SK-N-SH (cell line): ENCODE results near the gene ENPP7. TPM values are rescaled to one million over a fixed set of nuclear protein-coding genes. Genes with fewer than 3 reads are reported as not detected.

ENCODE experiments used
- CTCF ChIA-PET: fragments of 300-600, 350-600 bp; formaldehyde crosslinking; extraction: SDS; loops from one replicate; lab custom pipeline; 2021; lab: Yijun Ruan, JAX
- POLR2A ChIA-PET: fragments of 350-600 bp; sonication (Branson Sonifier 250); formaldehyde crosslinking; extraction: SDS; loops from one replicate; lab custom pipeline; 2020; ENCODE audit warnings: antibody characterized with exemption, inconsistent platforms; lab: Yijun Ruan, JAX
- DNase-seq: peaks from one replicate; pipeline ENCODE4 v3.0.0; 2012
- H2AFZ ChIP-seq: fragments of 200-600 bp; sonication (generic); 2 replicates; pipeline ENCODE4 v1.8.1; 2016; ENCODE audit warnings: antibody characterized with exemption, mild to moderate bottlenecking, low read depth
- H3F3A ChIP-seq: fragments of 200-600 bp; sonication (generic); replicated peaks from 2 replicates; pipeline ENCODE3; 2016; ENCODE audit warnings: antibody characterized with exemption, mild to moderate bottlenecking; ENCODE audit not compliant: insufficient read depth
- H3K27ac ChIP-seq, 2 experiments: fragments of 200-500 bp in 1 of 2; fragments of 200-600 bp in 1 of 2; sonication (Bioruptor generic) in 1 of 2; sonication (generic), shearing (Covaris generic) in 1 of 2; 2 replicates each; pipeline versions ENCODE4 v1.5.1 to v1.6.1; 2014 to 2016; ENCODE audit warnings: low read depth in 2 of 2, inconsistent platforms in 1 of 2, low read length in 1 of 2, mild to moderate bottlenecking in 1 of 2, mixed read lengths in 1 of 2
- H3K27me3 ChIP-seq: fragments of 200-600 bp; sonication (generic), shearing (Covaris generic); 2 replicates; pipeline ENCODE4 v1.6.1; 2016; ENCODE audit warnings: mixed run types; ENCODE audit not compliant: insufficient read depth
- H3K36me3 ChIP-seq, 2 experiments: fragments of 200-500 bp in 1 of 2; fragments of 200-600 bp in 1 of 2; sonication (Bioruptor generic) in 1 of 2; sonication (generic) in 1 of 2; replicated peaks in 1 of 2; 2 replicates each; pipeline versions ENCODE3 to v1.5.1; 2014 to 2016; ENCODE audit warnings: low read length in 1 of 2, mild to moderate bottlenecking in 1 of 2; ENCODE audit not compliant: insufficient read depth in 2 of 2, control insufficient read depth in 1 of 2
- H3K4me1 ChIP-seq, 2 experiments: fragments of 200-500 bp in 1 of 2; fragments of 200-600 bp in 1 of 2; sonication (Bioruptor generic) in 1 of 2; sonication (generic), shearing (Covaris generic) in 1 of 2; 2 replicates each; pipeline versions ENCODE4 v1.5.1 to v1.6.1; 2014 to 2016; ENCODE audit warnings: low read depth in 1 of 2, low read length in 1 of 2, mixed run types in 1 of 2; ENCODE audit not compliant: insufficient read depth in 2 of 2, control insufficient read depth in 1 of 2
- H3K4me2 ChIP-seq: fragments of 200-600 bp; sonication (generic), shearing (Covaris generic); 2 replicates; pipeline ENCODE4 v1.6.1; 2017; ENCODE audit warnings: mixed run types
- H3K4me3 ChIP-seq, 2 experiments: fragments of 200-500 bp in 1 of 2; fragments of 200-600 bp in 1 of 2; sonication (Bioruptor generic) in 1 of 2; sonication (generic), shearing (Covaris generic) in 1 of 2; 2 replicates each; pipeline versions ENCODE4 v1.5.1 to v1.8.1; 2014 to 2016; ENCODE audit warnings: low read depth in 2 of 2, inconsistent platforms in 1 of 2, low read length in 1 of 2, mild to moderate bottlenecking in 1 of 2, mixed read lengths in 1 of 2, moderate library complexity in 1 of 2
- H3K79me2 ChIP-seq: fragments of 200-600 bp; sonication (generic); 2 replicates; pipeline ENCODE4 v1.8.1; 2017; ENCODE audit warnings: mild to moderate bottlenecking; ENCODE audit not compliant: insufficient read depth
- H3K9ac ChIP-seq: fragments of 200-600 bp; sonication (generic); 2 replicates; pipeline ENCODE4 v1.6.1; 2017; ENCODE audit warnings: mixed run types
- H3K9me2 ChIP-seq: fragments of 200-600 bp; sonication (generic); 2 replicates; pipeline ENCODE4 v1.6.1; 2017; ENCODE audit warnings: mixed run types
- H3K9me3 ChIP-seq: fragments of 200-600 bp; sonication (generic); 2 replicates; pipeline ENCODE4 v1.6.1; 2017; ENCODE audit warnings: mixed run types, mild to moderate bottlenecking, moderate library complexity
- H4K20me1 ChIP-seq: fragments of 200-600 bp; sonication (generic); 2 replicates; pipeline ENCODE4 v1.6.1; 2017; ENCODE audit warnings: mild to moderate bottlenecking, mixed run types; ENCODE audit not compliant: insufficient read depth
- ELF1 ChIP-seq: IDR thresholded peaks from 2 replicates; pipeline ENCODE4 v1.4.0; 2012
- EP300 ChIP-seq, 2 experiments: IDR thresholded peaks; 2 replicates each; pipeline versions ENCODE4 v1.4.0 to v1.6.1; 2012; ENCODE audit warnings: borderline replicate concordance in 1 of 2, low read depth in 1 of 2, low read length in 1 of 2
- EZH2phosphoT487 ChIP-seq: fragments of 200-600 bp; sonication (generic); IDR thresholded peaks from 2 replicates; pipeline ENCODE4 v1.6.1; 2017; ENCODE audit warnings: low read depth, mixed run types, mild to moderate bottlenecking, antibody characterized with exemption, moderate library complexity, borderline replicate concordance
- FOSL2 ChIP-seq: IDR thresholded peaks from 2 replicates; pipeline ENCODE4 v1.4.0; 2012; ENCODE audit warnings: low read depth, mild to moderate bottlenecking, moderate library complexity, borderline replicate concordance
- GABPA ChIP-seq: IDR thresholded peaks from 2 replicates; pipeline ENCODE4 v1.4.0; 2012; ENCODE audit warnings: low read depth, mild to moderate bottlenecking
- JUND ChIP-seq: IDR thresholded peaks from 2 replicates; pipeline ENCODE4 v1.4.0; 2012
- MEF2A ChIP-seq: IDR thresholded peaks from 2 replicates; pipeline ENCODE4 v1.4.0; 2012; ENCODE audit warnings: low read depth, borderline replicate concordance
- MXI1 ChIP-seq: IDR thresholded peaks from 2 replicates; pipeline ENCODE4 v1.6.1; 2012; ENCODE audit warnings: mild to moderate bottlenecking, low read depth, low read length, improper control_type of control experiment
- NRF1 ChIP-seq: IDR thresholded peaks from 2 replicates; pipeline ENCODE4 v1.6.1; 2012; ENCODE audit warnings: low read depth, mild to moderate bottlenecking, low read length
- PBX3 ChIP-seq: IDR thresholded peaks from 2 replicates; pipeline ENCODE4; 2012
- RAD21 ChIP-seq: IDR thresholded peaks from 2 replicates; pipeline ENCODE4 v1.6.1; 2012; ENCODE audit warnings: mild to moderate bottlenecking, low read length
- RCOR1 ChIP-seq: fragments of 150-350 bp; IDR thresholded peaks from 2 replicates; pipeline ENCODE4 v1.6.1; 2017; ENCODE audit warnings: antibody characterized with exemption, low read length
- RXRA ChIP-seq: IDR thresholded peaks from 2 replicates; pipeline ENCODE4 v1.4.0; 2012; ENCODE audit warnings: low read depth, mild to moderate bottlenecking, borderline replicate concordance
- TCF12 ChIP-seq: IDR thresholded peaks from 2 replicates; pipeline ENCODE4 v1.4.0; 2012
- TEAD4 ChIP-seq: IDR thresholded peaks from 2 replicates; pipeline ENCODE4 v1.4.0; 2012; ENCODE audit warnings: mild to moderate bottlenecking, borderline replicate concordance; ENCODE audit not compliant: insufficient read depth
- WGBS: methylation state at CpG from one replicate; pipeline ENCODE4 v1.1.6; 2017; ENCODE audit warnings: low lambda C conversion rate; 5-methylcytosine and 5-hydroxymethylcytosine counted together
- polyA plus RNA-seq, 3 experiments: library from polyadenylated mRNA; depleted of rRNA; stranded (reverse); fragments of >200 nt; gene quantifications; 2 replicates each; pipeline ENCODE4 v1.2.3, GENCODE V29; 2012
- TF ChIP-seq, protein P1 (sequence below): IDR thresholded peaks from 2 replicates; pipeline ENCODE4 v1.4.0; 2012; ENCODE audit warnings: low read depth, borderline replicate concordance
- TF ChIP-seq, protein P2 (sequence below): IDR thresholded peaks from 2 replicates; pipeline ENCODE4 v1.4.0; 2012; ENCODE audit warnings: low read depth, borderline replicate concordance

The ENPP7 gene
- polyA plus RNA-seq, 1 of the 3 experiments (the other 2 are of a cell fraction): not detected

GRCh38 chr17:79715098-79715942, 15.4 kb upstream of the ENPP7 start:
- H3K9me3 ChIP-seq: no peaks in the 10 kb centered on the region
- no peak overlapping the region for H3K4me3 ChIP-seq
- peak; percentile 68 for DNase-seq
- H3K4me2 ChIP-seq: no peak overlapping the region
- H3K9me2 ChIP-seq: no peaks in the 10 kb centered on the region
- WGBS: 39% methylated on average over 16 of the region's 16 CpGs
- H3K79me2 ChIP-seq: no peaks in the 10 kb centered on the region
- no peaks in the 10 kb centered on the region for H3K36me3 ChIP-seq
- H3F3A ChIP-seq: no peaks in the 10 kb centered on the region
- TF ChIP-seq RXRA (no peak), EZH2phosphoT487 (no peak), EP300 (IDR thresholded peaks at IDR 0.05; ENCODE audit: borderline replicate concordance in 1 of 2, low read depth in 1 of 2, low read length in 1 of 2) (no peak), ELF1 (no peak), JUND (no peak), TCF12 (no peak), PBX3 (no peak), MEF2A (no peak), RAD21 (no peak), TEAD4 (no peak), MXI1 (no peak), FOSL2 (no peak), NRF1 (no peak), GABPA (no peak), RCOR1 (no peak)
- TF ChIP-seq, protein P1, sequence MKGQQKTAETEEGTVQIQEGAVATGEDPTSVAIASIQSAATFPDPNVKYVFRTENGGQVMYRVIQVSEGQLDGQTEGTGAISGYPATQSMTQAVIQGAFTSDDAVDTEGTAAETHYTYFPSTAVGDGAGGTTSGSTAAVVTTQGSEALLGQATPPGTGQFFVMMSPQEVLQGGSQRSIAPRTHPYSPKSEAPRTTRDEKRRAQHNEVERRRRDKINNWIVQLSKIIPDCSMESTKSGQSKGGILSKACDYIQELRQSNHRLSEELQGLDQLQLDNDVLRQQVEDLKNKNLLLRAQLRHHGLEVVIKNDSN: no peak
- TF ChIP-seq, protein P2, sequence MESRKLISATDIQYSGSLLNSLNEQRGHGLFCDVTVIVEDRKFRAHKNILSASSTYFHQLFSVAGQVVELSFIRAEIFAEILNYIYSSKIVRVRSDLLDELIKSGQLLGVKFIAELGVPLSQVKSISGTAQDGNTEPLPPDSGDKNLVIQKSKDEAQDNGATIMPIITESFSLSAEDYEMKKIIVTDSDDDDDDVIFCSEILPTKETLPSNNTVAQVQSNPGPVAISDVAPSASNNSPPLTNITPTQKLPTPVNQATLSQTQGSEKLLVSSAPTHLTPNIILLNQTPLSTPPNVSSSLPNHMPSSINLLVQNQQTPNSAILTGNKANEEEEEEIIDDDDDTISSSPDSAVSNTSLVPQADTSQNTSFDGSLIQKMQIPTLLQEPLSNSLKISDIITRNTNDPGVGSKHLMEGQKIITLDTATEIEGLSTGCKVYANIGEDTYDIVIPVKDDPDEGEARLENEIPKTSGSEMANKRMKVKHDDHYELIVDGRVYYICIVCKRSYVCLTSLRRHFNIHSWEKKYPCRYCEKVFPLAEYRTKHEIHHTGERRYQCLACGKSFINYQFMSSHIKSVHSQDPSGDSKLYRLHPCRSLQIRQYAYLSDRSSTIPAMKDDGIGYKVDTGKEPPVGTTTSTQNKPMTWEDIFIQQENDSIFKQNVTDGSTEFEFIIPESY: no peak
- H3K4me1 ChIP-seq: peaks cover 0 to 14% of the 10 kb centered on the region in 2 experiments; a peak in 1 of 4 replicates
- H2AFZ ChIP-seq: no peak overlapping the region
- no peaks in the 10 kb centered on the region for H4K20me1 ChIP-seq
- ChIA-PET POLR2A (no interaction called here), CTCF (interaction anchor here (0.6 to 1.1 kb wide), 4 partner anchors 13 to 315 kb away, joined by 3 read pairs; no protein-coding TSS in a partner anchor)
- peaks cover 6% of the 10 kb centered on the region; the same call in 1 of the 2 replicates for H3K27me3 ChIP-seq
- H3K27ac ChIP-seq: no peak overlapping the region
- no peak overlapping the region for H3K9ac ChIP-seq
